Fibroblast of pulmonary artery (primary cell): ENCODE measurements around the gene HDAC4.

Experiments used
- DNase-seq: peaks from one replicate; pipeline ENCODE4 v3.0.0-alpha.2; 2010; ENCODE audit warnings: low read depth
- H3K4me3 ChIP-seq: replicated peaks from 2 replicates; pipeline ENCODE4 v1.5.1; 2011; ENCODE audit warnings: low read depth, mild to moderate bottlenecking, control low read depth, low read length, moderate library complexity
- TF ChIP-seq, protein P1 (sequence below): IDR thresholded peaks from 2 replicates; pipeline ENCODE4 v1.5.1; 2011; ENCODE audit warnings: mild to moderate bottlenecking, control low read depth, low read length, inconsistent platforms; ENCODE audit errors: missing control alignments

The HDAC4 gene

DNA sequence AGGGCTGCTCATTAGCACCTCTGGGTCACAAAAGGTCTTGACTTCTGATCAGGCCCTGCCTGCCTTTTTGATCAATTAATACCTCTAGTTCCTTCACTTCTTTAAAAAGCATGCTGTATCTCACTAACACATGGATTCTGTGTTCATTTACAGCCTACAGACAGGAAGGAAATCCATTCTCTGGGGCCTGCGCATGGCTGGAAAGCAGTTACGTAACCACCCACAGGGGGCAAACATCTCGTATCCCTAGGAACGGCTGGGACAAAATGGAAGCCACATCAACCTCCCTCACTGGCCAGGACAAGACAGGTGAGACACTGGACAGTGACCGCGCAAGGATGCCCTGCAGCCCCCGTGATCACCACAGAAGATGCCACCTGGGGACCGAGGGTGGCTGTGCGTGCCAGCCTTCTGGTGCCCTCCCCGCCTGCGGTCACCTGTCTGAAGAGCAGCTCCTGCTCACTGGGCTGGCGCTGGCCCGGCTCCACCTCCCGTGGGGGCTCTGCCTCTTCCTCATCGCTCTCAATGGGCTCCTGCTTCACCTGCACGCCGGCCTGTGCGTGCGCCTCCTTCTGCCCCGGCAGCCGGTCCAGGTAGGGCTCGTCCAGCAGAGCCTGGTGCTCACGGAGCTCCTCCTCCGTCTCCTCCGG is 286.1 kb downstream of the HDAC4 start:
- no peak overlapping the region for H3K4me3 ChIP-seq
- peak; percentile 33 for DNase-seq
- TF ChIP-seq, protein P1, sequence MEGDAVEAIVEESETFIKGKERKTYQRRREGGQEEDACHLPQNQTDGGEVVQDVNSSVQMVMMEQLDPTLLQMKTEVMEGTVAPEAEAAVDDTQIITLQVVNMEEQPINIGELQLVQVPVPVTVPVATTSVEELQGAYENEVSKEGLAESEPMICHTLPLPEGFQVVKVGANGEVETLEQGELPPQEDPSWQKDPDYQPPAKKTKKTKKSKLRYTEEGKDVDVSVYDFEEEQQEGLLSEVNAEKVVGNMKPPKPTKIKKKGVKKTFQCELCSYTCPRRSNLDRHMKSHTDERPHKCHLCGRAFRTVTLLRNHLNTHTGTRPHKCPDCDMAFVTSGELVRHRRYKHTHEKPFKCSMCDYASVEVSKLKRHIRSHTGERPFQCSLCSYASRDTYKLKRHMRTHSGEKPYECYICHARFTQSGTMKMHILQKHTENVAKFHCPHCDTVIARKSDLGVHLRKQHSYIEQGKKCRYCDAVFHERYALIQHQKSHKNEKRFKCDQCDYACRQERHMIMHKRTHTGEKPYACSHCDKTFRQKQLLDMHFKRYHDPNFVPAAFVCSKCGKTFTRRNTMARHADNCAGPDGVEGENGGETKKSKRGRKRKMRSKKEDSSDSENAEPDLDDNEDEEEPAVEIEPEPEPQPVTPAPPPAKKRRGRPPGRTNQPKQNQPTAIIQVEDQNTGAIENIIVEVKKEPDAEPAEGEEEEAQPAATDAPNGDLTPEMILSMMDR, result no peak

DNA sequence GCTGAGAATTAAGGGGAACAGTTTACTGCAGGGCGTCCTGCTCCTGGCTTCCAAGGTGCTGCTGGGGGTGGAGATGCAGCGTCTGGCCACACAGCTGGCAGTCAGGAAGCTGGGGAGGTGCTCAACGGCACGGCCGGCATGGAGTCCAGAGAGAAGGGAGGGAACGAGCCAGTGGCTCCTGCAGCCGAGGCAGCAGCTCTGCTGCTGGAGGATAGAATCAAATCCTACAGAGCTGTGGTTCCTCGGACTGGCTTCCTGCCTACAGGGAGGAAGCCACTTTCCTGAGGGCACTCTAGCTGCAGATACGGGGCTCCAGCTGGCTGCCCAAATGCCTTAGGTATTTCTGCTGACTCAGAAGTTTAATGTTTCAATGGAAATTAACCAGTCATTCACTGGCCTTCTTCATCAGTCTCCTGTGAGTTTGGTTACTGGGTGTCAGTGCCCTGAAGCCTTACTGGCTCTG is 286.7 kb downstream of the HDAC4 start:
- no peak overlapping the region for H3K4me3 ChIP-seq
- TF ChIP-seq, protein P1, result no peak
- peak; percentile 44 for DNase-seq

DNA sequence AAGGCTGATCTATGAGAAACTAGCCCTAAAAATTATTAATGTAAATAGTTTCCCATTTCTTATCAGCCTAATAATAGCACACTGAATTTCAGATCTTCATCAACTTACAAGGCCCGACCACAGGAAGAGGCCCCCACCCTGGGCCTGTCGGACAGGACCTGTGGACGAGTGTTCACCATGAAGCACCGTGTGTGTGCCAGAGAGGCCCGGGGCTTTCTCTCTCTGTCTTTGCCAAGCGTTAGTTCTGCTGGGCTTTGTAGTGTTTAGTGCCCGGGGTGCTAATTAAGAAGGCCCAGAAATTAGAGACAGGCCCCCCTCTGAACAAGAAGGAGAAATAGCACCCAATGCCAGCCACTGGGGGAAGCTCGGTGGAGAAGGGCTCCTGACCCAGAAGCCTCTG is 287.2 kb downstream of the HDAC4 start:
- TF ChIP-seq, protein P1, result no peak
- no peak overlapping the region for H3K4me3 ChIP-seq
- DNase-seq, result no peak

DNA sequence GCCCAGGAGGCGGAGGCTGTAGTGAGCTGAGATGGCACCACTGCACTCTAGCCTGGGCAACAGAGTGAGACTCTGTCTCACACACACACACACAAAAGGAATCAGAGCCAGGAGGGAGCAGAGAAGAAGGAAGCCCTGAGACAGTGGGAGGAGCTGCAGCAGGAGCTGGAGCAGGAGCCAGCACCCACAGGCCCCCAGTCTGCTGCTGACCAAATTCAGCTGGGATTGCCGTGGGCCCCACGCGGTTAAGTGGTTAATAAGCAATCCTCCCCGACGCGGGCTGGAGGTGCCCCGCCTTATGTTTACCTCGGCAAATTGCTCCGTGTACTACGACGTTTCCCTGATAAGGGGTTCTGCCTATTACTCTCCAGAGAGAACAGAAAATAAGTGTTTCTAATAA is 287.6 kb downstream of the HDAC4 start:
- no peak overlapping the region for H3K4me3 ChIP-seq
- TF ChIP-seq, protein P1, result no peak
- peak; percentile 53 for DNase-seq

DNA sequence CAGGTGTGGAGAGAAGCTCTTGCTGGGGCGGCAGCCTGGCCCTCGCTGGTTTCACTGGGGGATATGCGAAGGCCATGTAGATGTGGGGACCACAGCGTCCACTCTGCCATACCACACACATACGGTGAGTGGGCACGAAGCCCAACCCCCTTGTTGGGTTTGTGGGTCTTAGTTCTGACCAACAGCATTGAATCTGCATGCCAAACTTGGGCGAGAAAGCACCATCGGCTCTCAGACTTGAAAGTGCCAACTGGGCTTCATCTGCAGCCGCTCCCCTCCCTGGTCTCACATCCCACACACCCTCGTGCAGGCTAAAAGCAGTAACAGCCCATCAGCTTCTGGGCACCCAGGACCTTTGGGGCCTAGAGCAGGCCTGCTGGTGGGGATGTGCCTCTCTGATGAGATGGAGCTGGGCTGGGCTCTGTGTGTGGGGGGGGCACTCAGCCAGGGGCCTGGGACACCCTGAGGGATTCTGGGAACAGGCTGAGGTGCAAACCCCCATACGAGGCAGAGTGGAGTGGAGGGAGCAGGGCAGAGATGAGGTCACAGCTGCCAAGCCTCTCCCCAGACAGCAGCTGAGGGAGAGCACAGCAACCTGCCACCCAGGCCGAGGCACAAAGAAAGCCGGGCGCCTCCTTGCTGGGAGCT is 288.6 kb downstream of the HDAC4 start:
- TF ChIP-seq, protein P1, result no peak
- DNase-seq, result no peak
- H3K4me3 ChIP-seq, result no peak overlapping the region

DNA sequence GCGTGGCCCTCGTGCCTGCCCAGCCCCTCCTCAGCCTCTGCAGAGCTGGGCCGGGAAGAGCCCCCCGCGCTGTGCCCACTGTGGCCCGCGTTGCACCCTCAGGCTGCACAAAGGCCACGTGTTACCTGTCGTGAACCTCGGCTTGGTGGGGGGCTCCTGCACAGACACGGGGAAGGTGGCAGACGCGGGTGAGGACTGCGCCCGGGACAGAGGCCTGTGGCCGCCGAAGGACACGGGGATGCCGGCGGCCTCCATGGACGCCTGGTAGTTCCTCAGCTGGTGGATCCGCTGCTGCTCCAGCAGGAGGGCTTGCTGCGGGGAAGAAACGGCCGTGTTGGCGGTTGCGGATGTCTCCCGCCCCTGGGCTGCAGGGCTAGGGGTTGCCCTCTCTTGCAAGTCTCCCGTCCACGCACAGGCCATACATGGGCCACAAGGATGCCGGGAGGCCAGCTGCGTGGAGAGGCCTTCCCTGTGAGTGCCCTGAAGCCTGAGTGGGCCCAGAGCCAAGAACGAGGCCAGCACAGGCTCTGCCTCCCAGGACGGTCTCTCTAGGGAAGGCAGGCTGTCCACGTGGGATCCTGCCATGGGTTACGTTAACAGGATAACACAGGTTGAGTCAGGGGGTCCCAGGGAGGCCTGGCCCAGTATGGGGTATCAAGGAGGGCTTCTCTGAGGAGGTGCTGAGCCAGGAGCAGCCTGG is 289.3 kb downstream of the HDAC4 start:
- DNase-seq, result no peak
- TF ChIP-seq, protein P1, result no peak

More for the DNA sequence above, 289.3 kb downstream of the HDAC4 start:
- H3K4me3 ChIP-seq, result no peak overlapping the region
